OCI-LY3 (cell line): ENCODE measurements around the gene PRAMEF12.

Experiments
- H2AFZ ChIP-seq: fragments of 200-600, 300-600 bp; shearing (Covaris generic); 2 replicates; pipeline ENCODE4 v1.6.0; 2014; ENCODE audit warnings: antibody characterized with exemption, low read depth, low read length
- H3K27ac ChIP-seq: fragments of 200-600, 300-600 bp; sonication (generic); 2 replicates; pipeline ENCODE4 v1.5.1; 2014; ENCODE audit warnings: mild to moderate bottlenecking, low read length, moderate library complexity, mixed read lengths
- H3K27me3 ChIP-seq: fragments of 200-600, 300-600 bp; sonication (generic); 2 replicates; pipeline ENCODE4 v1.6.1; 2014; ENCODE audit warnings: low read depth, low read length, mixed read lengths
- H3K36me3 ChIP-seq: fragments of 200-600, 300-600 bp; sonication (generic); replicated peaks from 2 replicates; pipeline ENCODE3; 2014; ENCODE audit warnings: low read depth, low read length, mixed read lengths
- H3K4me1 ChIP-seq: fragments of 300-600, 200-600 bp; sonication (generic); 2 replicates; pipeline ENCODE4 v1.6.1; 2014; ENCODE audit warnings: low read length, mixed read lengths
- H3K4me2 ChIP-seq: fragments of 200-600, 300-600 bp; sonication (generic); 2 replicates; pipeline ENCODE4 v1.6.1; 2014; ENCODE audit warnings: low read length, mixed read lengths
- H3K4me3 ChIP-seq: fragments of 300-600, 200-600 bp; sonication (generic); 2 replicates; pipeline ENCODE4 v1.5.1; 2014; ENCODE audit warnings: antibody characterized with exemption, mild to moderate bottlenecking, low read length, moderate library complexity
- H3K79me2 ChIP-seq: fragments of 300-600, 200-600 bp; shearing (Covaris generic); 2 replicates; pipeline ENCODE4 v1.6.1; 2014; ENCODE audit warnings: mild to moderate bottlenecking, low read length, mixed read lengths
- H3K9ac ChIP-seq: fragments of 300-600, 200-600 bp; shearing (Covaris generic); 2 replicates; pipeline ENCODE4 v1.6.0; 2014; ENCODE audit warnings: mild to moderate bottlenecking, low read length, moderate library complexity
- H3K9me3 ChIP-seq: fragments of 200-600, 300-600 bp; shearing (Covaris generic); 2 replicates; pipeline ENCODE4 v1.6.1; 2014; ENCODE audit warnings: low read length, mixed read lengths; ENCODE audit not compliant: insufficient read depth
- H4K20me1 ChIP-seq: fragments of 200-600, 300-600 bp; sonication (generic); 2 replicates; pipeline ENCODE4 v1.6.1; 2016; ENCODE audit warnings: low read length, mixed read lengths; ENCODE audit not compliant: insufficient read depth
- EZH2phosphoT487 ChIP-seq: fragments of 200-600 bp; shearing (Covaris generic); IDR thresholded peaks from 2 replicates; pipeline ENCODE4 v1.6.1; 2018; ENCODE audit warnings: antibody characterized with exemption, mixed run types, low read depth
- TF ChIP-seq, protein P1 (sequence below): fragments of 200-600, 300-600 bp; sonication (generic); IDR thresholded peaks from 2 replicates; pipeline ENCODE4 v1.5.1; 2014; ENCODE audit warnings: antibody characterized with exemption, low read length, low read depth

Gene PRAMEF12

DNA sequence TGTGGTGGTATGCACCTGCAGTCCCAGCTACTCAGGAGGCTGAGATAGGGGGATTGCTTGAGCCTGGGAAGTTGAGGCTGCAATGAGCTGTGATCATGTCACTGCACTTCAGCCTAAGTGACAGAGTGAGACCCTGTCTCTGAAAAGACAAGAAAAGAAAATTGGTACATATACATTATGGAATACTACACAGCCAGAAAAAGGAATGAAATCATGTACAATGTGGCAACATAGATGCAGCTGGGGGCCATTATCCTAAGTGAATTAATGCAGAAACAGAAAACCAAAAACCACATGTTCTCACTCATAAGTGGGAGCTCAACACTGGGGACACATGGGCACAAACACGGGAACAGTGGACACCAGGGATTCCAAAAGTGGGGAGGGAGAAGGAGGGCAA is 34.6 kb upstream of the PRAMEF12 start:
- H2AFZ ChIP-seq, result no peak overlapping the region
- H3K4me2 ChIP-seq, result no peak overlapping the region
- H3K9me3 ChIP-seq, result no peaks in the 10 kb centered on the region
- H3K36me3 ChIP-seq, result no peaks in the 10 kb centered on the region
- no peak overlapping the region for H3K4me3 ChIP-seq
- no peaks in the 10 kb centered on the region for H3K79me2 ChIP-seq
- H3K4me1 ChIP-seq, result no peaks in the 10 kb centered on the region
- H3K9ac ChIP-seq, result no peak overlapping the region
- H3K27me3 ChIP-seq, result no peaks in the 10 kb centered on the region
- H4K20me1 ChIP-seq, result no peaks in the 10 kb centered on the region
- no peak overlapping the region for H3K27ac ChIP-seq
- no peak for TF ChIP-seq EZH2phosphoT487
- TF ChIP-seq, protein P1, sequence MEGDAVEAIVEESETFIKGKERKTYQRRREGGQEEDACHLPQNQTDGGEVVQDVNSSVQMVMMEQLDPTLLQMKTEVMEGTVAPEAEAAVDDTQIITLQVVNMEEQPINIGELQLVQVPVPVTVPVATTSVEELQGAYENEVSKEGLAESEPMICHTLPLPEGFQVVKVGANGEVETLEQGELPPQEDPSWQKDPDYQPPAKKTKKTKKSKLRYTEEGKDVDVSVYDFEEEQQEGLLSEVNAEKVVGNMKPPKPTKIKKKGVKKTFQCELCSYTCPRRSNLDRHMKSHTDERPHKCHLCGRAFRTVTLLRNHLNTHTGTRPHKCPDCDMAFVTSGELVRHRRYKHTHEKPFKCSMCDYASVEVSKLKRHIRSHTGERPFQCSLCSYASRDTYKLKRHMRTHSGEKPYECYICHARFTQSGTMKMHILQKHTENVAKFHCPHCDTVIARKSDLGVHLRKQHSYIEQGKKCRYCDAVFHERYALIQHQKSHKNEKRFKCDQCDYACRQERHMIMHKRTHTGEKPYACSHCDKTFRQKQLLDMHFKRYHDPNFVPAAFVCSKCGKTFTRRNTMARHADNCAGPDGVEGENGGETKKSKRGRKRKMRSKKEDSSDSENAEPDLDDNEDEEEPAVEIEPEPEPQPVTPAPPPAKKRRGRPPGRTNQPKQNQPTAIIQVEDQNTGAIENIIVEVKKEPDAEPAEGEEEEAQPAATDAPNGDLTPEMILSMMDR, result no peak

DNA sequence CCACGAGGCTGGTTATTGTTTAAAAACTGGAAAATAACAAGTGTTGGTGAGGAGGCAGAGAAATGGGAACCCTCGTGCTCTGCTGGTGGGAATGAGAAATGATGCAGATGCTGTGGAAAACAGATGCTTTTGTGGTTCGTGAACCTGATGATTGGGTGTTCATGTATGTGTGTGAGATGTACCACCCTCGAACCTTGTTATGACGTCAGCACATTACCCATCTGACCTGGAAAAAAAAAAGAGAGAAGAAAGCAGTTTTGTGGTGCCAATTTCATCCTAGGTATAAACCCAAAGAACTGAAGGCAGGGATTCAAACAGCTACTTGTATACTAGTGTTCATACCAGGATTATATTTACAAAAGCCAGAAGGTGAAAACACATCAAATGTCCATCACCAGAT is 33.9 kb upstream of the PRAMEF12 start:
- no peaks in the 10 kb centered on the region for H4K20me1 ChIP-seq
- no peaks in the 10 kb centered on the region for H3K79me2 ChIP-seq
- H3K36me3 ChIP-seq, result no peaks in the 10 kb centered on the region
- no peak overlapping the region for H3K9ac ChIP-seq
- no peaks in the 10 kb centered on the region for H3K4me1 ChIP-seq
- H3K27me3 ChIP-seq, result no peaks in the 10 kb centered on the region
- no peak for TF ChIP-seq EZH2phosphoT487
- TF ChIP-seq, protein P1, result no peak
- no peaks in the 10 kb centered on the region for H3K9me3 ChIP-seq
- H3K4me2 ChIP-seq, result no peak overlapping the region
- no peak overlapping the region for H3K4me3 ChIP-seq
- no peak overlapping the region for H3K27ac ChIP-seq
- H2AFZ ChIP-seq, result no peak overlapping the region

DNA sequence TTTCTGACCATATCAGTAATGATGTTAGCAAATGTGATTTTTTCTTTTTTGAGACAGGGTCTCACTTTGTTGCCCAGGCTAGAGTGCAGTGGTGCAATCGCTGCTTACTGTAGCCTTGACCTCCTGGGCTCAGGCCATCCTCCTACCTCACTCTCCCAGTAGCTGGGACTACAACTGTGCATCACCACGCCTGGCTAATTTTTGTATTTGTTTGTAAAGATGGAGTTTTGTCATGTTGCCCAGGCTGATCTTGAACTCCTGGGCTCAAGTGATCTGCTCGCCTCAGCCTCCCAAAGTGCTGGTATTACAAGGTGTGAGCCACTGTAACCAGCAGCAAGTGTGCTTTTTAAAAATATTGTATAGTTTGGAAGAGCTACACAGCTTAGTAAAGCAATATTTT is 31.6 kb upstream of the PRAMEF12 start:
- H2AFZ ChIP-seq, result no peak overlapping the region
- TF ChIP-seq, protein P1, result no peak
- no peak for TF ChIP-seq EZH2phosphoT487

DNA sequence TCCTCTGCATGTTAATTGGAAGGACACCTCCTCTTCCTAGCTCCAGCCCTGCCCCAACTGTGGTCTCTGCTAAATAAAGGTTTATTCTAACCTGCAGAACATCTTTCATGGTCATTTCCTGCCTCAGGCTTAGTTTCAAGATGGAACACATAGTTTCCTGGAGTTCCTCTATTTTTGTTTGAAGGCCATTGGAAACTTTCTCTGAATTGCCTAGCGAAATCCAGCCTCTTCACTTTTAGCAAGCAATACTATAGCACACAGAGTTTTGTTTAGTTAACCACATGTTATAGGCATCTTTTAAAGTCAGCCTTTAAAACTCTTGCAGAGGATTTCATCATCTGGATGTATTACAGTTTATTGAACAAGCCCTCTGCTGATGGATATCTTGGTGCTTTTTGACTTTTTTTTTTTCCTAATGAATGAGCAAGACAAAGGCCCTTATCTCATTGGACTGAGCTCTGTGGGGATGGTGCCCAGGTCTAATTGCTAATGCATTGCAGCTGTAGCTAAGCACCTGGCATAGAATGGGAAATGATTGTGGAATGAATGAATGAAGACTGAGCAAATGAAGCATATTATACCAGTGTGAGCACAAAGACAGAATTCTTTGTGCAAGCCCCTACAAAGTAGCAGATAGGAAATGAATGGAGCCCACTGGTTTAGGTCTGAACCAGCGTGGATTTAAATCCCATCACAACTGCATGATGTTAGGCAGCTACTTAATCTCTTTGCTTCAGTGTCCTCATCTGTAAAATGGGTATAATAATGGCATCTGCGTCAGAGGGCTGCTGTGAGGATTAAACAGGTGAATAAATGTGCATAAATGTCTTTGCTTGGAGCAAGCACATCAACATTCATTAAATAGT is 28.2 kb upstream of the PRAMEF12 start:
- no peak for TF ChIP-seq EZH2phosphoT487
- TF ChIP-seq, protein P1, result no peak
- Histone ChIP-seq H3K36me3 (no peaks in the 10 kb centered on the region), H2AFZ (no peak overlapping the region), H3K4me3 (no peak overlapping the region), H3K79me2 (no peaks in the 10 kb centered on the region), H3K27me3 (no peaks in the 10 kb centered on the region), H3K27ac (no peak overlapping the region), H3K9ac (no peak overlapping the region), H4K20me1 (no peaks in the 10 kb centered on the region), H3K4me1 (no peaks in the 10 kb centered on the region), H3K9me3 (no peaks in the 10 kb centered on the region; the same call in 1 of the 2 replicates), H3K4me2 (no peak overlapping the region)

More for the DNA sequence above, 31.6 kb upstream of the PRAMEF12 start:
- Histone ChIP-seq H3K9me3 (no peaks in the 10 kb centered on the region), H3K9ac (no peak overlapping the region), H3K27me3 (no peaks in the 10 kb centered on the region), H3K79me2 (no peaks in the 10 kb centered on the region), H3K27ac (no peak overlapping the region), H3K4me3 (no peak overlapping the region), H3K4me2 (no peak overlapping the region), H3K36me3 (no peaks in the 10 kb centered on the region), H4K20me1 (no peaks in the 10 kb centered on the region), H3K4me1 (no peaks in the 10 kb centered on the region)
